Activated T-helper 17 cell treated with anti-CD3 and anti-CD28 coated beads, Interleukin-2, amount 50 U/mL, for 72 hours (primary cell): ENCODE data around the gene VAMP2. TPM values are rescaled to one million over a fixed set of nuclear protein-coding genes. Genes with fewer than 3 reads are reported as not detected.
A peak's percentile ranks its signal among the peaks of the same experiment; 100 is the strongest.

Experiments
- ATAC-seq: fragments of 150-1000 bp; cut with Tn5 transposase; replicated peaks from 2 replicates; pipeline ENCODE4 v1.10.0; 2021; ENCODE audit warnings: mild to moderate bottlenecking, moderate library complexity
- H3K27ac Mint-ChIP-seq: one replicate; pipeline ENCODE4 v1.8.0; 2022; ENCODE audit warnings: mixed read lengths
- H3K27me3 Mint-ChIP-seq: one replicate; pipeline ENCODE4 v1.8.0; 2022; ENCODE audit warnings: mixed read lengths
- H3K36me3 Mint-ChIP-seq: one replicate; pipeline ENCODE4 v1.8.0; 2022; ENCODE audit warnings: low read depth, mild to moderate bottlenecking, mixed read lengths
- H3K4me1 Mint-ChIP-seq: one replicate; pipeline ENCODE4 v1.8.0; 2022; ENCODE audit warnings: mixed read lengths
- H3K4me3 Mint-ChIP-seq: one replicate; pipeline ENCODE4 v1.8.0; 2022; ENCODE audit warnings: mild to moderate bottlenecking, mixed read lengths
- H3K9me3 Mint-ChIP-seq: one replicate; pipeline ENCODE4 v1.8.0; 2022; ENCODE audit warnings: mixed read lengths
- total RNA-seq, 2 donors: library from RNA; stranded (reverse); gene quantifications; one replicate each; pipeline ENCODE4 v1.2.3, GENCODE V29; 2022

Gene VAMP2
- total RNA-seq, 2 donors from 2014 or later, result 41.7 to 66.2 TPM

DNA sequence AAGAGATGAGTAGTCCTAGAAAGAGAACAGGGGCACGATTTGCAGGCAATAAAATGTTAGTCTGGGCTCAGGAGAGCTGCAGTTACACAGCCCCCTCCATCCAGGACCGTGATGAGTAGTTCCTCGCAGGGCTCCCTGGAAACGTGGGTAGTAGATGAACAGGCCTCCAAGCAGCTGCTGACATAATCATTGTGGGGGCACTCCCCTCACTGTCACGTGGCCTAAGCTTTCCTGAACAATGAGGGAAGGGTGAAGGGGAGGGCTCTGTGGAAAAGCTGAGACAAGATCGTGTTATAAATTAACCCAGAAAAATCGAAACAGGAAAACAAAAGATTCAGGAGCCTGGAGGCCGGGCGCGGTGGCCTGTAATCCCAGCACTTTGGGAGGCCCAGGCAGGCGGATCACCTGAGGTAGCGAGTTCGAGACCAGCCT is 9.2 kb downstream of the VAMP2 start:
- Mint-ChIP-seq H3K36me3 (peaks cover 6% of the 10 kb centered on the region), H3K27ac (no peak overlapping the region), H3K4me3 (no peak overlapping the region), H3K9me3 (no peaks in the 10 kb centered on the region), H3K4me1 (peaks cover 29% of the 10 kb centered on the region), H3K27me3 (no peaks in the 10 kb centered on the region)
- peak; percentile 28 for ATAC-seq

GRCh38 chr17:8153031-8153451 is 9.7 kb downstream of the VAMP2 start:
- Mint-ChIP-seq H3K27me3 (no peaks in the 10 kb centered on the region), H3K27ac (no peak overlapping the region), H3K9me3 (no peaks in the 10 kb centered on the region), H3K4me1 (peaks cover 27% of the 10 kb centered on the region), H3K36me3 (peaks cover 2% of the 10 kb centered on the region), H3K4me3 (no peak overlapping the region)
- no peak for ATAC-seq

DNA sequence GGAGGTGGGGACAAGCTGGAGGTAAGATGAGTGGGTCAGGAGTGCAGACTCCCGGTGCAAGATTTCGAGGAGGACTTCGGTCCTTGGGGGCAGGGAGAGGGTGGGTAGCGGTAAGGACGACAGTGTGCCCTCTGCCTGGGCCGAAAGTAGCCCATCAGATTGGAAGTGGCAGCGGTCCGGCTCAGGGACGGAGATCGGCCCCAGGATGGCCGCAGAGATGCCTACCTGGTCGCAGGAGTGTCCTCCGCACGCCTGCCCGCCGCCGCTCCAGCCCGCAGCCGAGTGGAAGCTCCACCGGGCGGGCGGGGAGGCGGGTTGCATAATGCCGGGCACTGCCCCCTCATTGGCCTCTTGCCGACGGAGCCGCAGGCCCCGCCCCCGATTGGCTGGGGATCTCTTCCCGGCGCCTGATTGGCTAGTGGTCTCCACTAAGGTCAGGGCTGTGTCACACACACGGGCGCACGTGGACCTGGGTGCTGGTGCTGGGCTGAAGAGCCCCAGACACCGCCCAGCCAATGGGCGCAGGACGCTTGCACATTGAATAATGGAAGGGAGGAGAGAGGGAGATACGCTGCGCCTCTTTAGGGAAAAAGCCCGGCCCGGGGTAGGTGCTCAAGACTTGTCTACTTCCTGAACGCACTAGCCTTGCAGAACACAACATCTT is 10.5 kb downstream of the VAMP2 start, which contains the start of gene PER1:
PER1 (minus strand) TSS at position 293 of the 664 bp plus-strand sequence. CDS start 1,698 bp downstream, outside the sequence.
- Mint-ChIP-seq H3K36me3 (no peaks in the 10 kb centered on the region), H3K9me3 (no peaks in the 10 kb centered on the region), H3K4me3 (no peak within 1 kb of the TSS), H3K4me1 (peaks cover 27% of the 10 kb centered on the region), H3K27me3 (no peaks in the 10 kb centered on the region), H3K27ac (no peak within 1 kb of the TSS)
- ATAC-seq, result peak; percentile 52

GRCh38 chr17:8151641-8152111 is 11.1 kb downstream of the VAMP2 start:
- Mint-ChIP-seq H3K9me3 (no peaks in the 10 kb centered on the region), H3K27ac (no peak overlapping the region), H3K4me3 (no peak overlapping the region), H3K36me3 (no peaks in the 10 kb centered on the region), H3K4me1 (peaks cover 30% of the 10 kb centered on the region), H3K27me3 (no peaks in the 10 kb centered on the region)
- no peak for ATAC-seq

DNA sequence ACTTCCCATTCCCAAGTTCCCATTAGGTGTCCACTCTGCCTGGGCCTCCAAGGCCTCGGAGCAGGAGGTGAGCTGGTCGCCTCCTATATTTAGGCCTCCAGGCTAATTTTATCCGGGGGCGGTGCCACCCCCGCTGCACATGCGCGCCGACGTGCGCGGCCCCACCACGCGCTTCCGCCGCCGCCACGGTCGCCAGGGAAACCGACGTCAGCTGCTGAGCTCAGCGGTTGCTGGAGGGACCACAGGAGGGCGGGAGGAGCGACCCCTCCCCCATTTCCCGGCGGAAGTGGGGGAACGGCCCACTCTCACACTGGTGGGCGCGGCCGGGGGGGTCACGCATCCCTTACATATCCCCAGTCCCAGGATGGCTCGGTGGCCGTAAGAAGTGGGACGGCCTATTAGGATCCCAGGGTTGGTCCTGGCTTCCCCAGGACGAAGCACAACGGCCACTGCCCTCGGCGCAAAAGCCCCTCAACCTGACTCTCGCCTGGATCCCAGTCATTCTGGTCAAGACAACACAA is 11.6 kb downstream of the VAMP2 start:
- Mint-ChIP-seq H3K4me3 (no peak overlapping the region), H3K9me3 (no peaks in the 10 kb centered on the region), H3K27ac (no peak overlapping the region), H3K4me1 (peaks cover 31% of the 10 kb centered on the region), H3K27me3 (no peaks in the 10 kb centered on the region), H3K36me3 (no peaks in the 10 kb centered on the region)
- peak; percentile 33 for ATAC-seq

DNA sequence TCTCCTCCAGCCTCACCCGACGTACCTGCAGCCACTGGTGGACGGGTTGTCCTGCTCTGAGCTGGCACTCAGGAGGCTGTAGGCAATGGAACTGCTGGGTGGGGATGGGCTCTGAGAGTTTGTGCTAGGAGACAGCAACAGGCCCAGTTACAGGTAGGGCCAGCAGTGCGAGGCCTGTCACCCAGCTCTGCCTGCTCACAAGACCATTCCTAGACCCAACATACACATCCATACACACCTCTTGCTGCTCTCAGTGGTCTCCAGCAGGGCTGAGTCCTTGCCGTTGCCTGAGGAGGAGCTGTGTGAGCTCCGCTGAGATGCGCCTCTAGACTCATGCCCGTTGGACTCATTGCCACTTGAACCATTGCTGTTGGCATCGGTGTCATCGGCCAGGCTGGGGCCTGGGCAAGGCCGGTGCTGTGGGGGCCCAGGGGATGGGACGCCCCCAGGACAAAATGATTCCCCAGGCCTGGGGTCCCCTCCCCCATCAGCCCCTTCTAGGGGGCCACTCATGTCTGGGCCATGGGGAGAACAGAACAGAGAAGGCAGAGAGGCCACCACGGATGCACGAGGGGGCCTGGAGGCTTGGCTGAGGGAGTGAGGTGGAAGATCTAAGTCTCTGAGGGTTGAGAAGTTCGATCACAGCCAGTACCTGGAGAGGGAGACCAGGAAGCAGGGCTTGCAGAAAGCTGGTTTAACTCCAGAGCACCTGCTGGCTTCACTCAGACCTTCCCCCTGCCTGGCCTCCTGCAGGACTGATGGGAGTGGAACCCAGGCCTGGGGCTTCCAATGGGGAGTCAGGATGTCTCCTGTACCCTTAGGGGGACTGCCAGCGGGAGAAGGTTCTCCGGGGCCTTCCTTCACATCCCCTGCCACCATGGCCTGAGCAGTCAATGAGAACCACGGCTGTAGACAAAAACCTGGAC is 12.3 kb downstream of the VAMP2 start:
- no peak overlapping the region for H3K4me3 Mint-ChIP-seq
- H3K27me3 Mint-ChIP-seq, result no peaks in the 10 kb centered on the region
- H3K36me3 Mint-ChIP-seq, result no peaks in the 10 kb centered on the region
- ATAC-seq, result no peak
- H3K4me1 Mint-ChIP-seq, result peaks cover 29% of the 10 kb centered on the region
- no peak overlapping the region for H3K27ac Mint-ChIP-seq
- no peaks in the 10 kb centered on the region for H3K9me3 Mint-ChIP-seq

DNA sequence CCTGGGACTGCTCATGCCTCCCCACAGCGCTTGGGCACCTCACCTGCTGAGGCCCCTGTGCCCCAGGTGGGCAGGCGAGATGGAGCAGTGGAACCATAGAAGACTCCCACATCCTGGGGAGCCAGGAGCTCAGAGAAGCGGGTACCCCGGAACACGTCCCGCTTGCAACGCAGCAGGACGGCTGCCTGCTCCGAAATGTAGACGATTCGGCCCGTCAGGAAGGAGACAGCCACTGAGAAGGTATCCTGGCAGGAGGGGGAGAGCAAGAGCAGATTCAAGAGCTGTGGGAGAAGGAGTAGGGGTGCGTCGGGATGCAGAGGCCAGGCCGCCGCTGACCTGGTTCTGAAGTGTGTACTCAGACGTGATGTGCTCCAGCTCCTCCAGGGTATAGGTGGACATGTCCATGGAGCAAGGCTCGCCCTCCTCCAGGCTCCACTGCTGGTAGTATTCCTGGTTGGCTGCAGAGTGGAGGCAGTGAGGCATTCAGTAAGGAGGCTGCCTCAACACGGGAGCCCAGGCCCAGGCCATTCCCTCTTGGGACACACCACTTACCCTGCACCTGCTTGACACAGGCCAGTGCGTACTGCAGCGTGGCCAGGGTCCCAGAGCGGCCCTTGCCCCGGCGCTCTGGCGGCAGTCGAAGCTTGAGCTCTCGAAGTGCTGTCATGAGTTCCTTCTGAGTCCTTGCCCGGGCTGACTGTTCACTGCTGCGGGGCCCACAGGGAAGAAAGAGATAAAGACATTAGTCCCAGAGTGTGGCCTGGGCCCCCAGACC is 13.1 kb downstream of the VAMP2 start:
- Mint-ChIP-seq H3K27me3 (no peaks in the 10 kb centered on the region), H3K4me1 (peaks cover 21% of the 10 kb centered on the region), H3K36me3 (no peaks in the 10 kb centered on the region), H3K27ac (peak overlapping the region; percentile 46), H3K9me3 (no peaks in the 10 kb centered on the region), H3K4me3 (no peak overlapping the region)
- ATAC-seq, result no peak

GRCh38 chr17:8148560-8148959 is 14.2 kb downstream of the VAMP2 start:
- Mint-ChIP-seq H3K36me3 (no peaks in the 10 kb centered on the region), H3K27me3 (no peaks in the 10 kb centered on the region), H3K4me3 (peak overlapping the region; percentile 19), H3K27ac (peak overlapping the region; percentile 59), H3K9me3 (no peaks in the 10 kb centered on the region), H3K4me1 (peaks cover 11% of the 10 kb centered on the region)
- no peak for ATAC-seq

DNA sequence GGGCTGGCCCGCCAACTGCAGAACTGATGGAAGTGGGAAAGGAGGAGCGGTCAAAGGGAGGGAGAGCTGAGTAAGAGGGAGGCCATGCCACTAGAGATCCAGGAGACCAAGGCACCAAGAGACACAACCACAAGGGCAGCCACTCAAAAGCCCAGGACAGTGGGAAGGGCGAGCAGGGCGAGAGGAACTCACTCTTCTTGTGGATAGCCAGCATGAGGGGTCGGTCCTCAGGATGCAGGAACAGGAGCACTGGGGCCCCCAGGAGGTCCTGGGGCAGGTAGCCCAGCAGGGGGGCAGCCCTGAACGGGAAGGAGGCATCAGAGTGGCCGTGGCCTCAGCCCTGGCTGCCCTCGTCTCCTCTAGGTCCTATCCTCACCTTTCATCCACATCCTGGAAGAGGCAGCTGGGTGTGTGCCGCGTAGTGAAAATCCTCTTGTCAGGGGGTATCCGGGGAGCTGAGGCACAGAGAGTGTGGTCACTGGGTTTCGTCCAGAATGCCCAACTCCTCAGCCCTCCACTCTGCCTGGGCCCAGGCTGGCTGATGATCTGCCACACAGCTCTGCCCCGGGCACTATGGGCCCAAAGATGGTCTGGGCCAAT is 14.8 kb downstream of the VAMP2 start:
- Mint-ChIP-seq H3K9me3 (no peaks in the 10 kb centered on the region), H3K27ac (no peak overlapping the region), H3K27me3 (no peaks in the 10 kb centered on the region), H3K4me3 (no peak overlapping the region), H3K36me3 (no peaks in the 10 kb centered on the region), H3K4me1 (peaks cover 5% of the 10 kb centered on the region)
- no peak for ATAC-seq

DNA sequence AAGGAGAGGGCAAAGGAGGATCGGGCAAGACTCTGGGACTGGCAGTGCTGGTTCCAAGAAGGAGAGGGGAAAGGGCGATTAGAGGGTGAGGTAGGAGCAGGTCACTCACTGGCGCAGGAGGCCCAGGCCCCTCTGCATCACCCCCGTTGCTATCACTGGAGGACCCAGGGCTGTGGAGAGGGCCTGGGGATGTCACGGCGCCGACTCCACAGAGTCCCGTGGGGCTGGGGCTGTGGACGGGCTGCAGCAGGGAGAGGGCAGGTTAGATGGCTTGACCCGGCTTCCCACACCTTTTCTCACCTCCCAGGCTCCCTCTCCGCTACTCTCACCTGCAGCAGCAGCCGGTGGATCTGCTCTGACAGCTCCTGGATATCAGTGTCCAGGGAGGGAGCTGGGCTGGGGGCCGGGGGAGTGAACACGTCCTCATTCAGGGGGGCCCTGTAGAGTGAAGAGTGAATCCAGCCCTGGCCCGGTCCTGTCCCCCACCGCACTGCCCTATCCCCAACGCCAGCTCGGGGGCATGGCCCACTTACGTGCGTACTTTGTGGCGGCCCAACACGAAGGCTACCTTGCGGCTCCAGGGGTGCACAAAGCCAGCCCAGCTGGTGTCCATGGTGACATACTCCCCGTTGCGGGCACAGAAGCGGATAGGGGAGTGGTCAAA is 15.5 kb downstream of the VAMP2 start:
- no peak overlapping the region for H3K4me3 Mint-ChIP-seq
- no peak for ATAC-seq
- H3K4me1 Mint-ChIP-seq, result peaks cover 4% of the 10 kb centered on the region
- no peaks in the 10 kb centered on the region for H3K27me3 Mint-ChIP-seq
- no peak overlapping the region for H3K27ac Mint-ChIP-seq
- H3K9me3 Mint-ChIP-seq, result no peaks in the 10 kb centered on the region
- no peaks in the 10 kb centered on the region for H3K36me3 Mint-ChIP-seq

DNA sequence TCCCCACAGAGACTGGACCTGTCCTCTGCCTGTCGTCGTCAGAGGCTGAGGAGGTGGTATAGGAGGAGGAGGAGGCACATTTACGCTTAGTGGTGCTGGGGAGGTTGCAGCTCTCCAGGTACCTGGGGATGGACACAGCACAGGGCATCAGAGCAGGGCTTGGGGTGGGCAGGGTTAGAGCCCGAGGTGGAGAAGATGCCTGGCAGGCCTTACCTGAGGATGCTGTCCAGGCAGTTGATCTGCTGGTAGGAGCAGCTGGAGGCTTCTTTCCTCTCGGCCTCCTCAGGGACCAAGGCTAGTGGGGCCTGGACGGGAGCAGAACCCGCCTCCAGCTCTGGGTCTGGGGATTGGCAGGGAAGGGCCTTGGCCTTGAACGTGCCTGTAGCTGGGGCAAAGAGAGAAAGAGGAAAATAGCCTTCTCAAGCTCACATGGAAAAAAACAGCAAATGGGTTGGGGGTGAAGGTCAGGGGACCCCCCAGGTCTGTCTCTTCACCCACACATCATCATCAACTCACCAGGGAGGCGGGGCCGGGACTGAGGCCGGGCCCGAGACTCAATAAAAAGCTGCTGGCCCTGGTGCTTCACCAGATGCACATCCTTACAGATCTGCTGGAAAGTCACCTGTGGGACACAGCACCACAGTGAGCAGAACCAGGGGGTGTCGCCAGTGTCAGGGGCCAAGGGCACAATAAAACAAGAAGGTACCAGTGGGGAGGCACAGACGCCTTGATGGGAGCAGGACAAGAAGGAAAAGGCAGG is 16.2 kb downstream of the VAMP2 start:
- Mint-ChIP-seq H3K27me3 (no peaks in the 10 kb centered on the region), H3K9me3 (no peaks in the 10 kb centered on the region), H3K4me3 (no peak overlapping the region), H3K27ac (peak overlapping the region; percentile 20), H3K4me1 (peaks cover 4% of the 10 kb centered on the region), H3K36me3 (no peaks in the 10 kb centered on the region)
- ATAC-seq, result no peak

GRCh38 chr17:8145811-8146210 is 16.9 kb downstream of the VAMP2 start:
- Mint-ChIP-seq H3K27ac (peak overlapping the region; percentile 20), H3K27me3 (no peaks in the 10 kb centered on the region), H3K4me3 (no peak overlapping the region), H3K9me3 (no peaks in the 10 kb centered on the region), H3K36me3 (no peaks in the 10 kb centered on the region), H3K4me1 (peaks cover 4% of the 10 kb centered on the region)
- no peak for ATAC-seq
